ENCODE results near the gene CRYBB2.
"Not testable (repeated sequence)": the region's sequence is repeated elsewhere in the genome, so short reads cannot be mapped to it uniquely, and the experiment has no call there.

CRYBB2 gene

DNA sequence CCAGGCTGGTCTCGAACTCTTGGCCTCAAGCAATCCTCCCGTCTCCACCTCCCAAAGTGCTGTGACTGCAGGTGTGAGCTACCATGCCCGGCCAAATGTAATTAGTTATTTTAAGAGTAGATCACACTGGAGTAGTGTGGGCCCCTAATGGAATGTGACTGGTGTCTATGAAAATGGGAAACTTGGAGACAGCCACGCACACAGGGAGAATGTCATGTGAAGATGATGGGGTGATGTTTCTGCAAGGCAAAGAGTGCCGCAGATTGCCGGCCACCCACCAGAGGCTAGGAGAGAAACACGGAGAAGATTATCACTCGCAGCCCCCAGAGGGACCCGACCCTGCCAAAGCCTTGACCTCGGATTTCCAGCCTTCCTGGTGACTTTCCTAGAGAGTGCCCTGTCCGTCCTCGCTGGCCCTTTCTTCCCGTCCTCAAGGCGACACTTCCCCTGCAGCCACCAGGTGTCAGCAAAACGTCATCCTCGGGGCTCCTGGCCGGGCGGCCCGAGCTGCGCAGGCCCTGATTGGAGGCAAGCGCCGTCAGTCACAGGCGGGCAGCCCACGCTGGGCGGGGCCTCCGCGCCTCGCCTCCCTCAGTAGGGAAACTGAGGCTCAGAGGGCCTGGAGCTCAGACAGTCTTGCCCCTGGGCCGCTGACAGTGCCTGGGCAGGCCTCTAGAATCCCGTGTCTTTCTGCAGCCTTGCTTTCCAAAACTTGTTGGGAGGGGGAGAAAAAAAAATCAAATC lies 16.3 kb downstream of the CRYBB2 start:
- peak; percentile 80 for DNase-seq

- DNase-seq: no peak
Observed at GRCh38 chr22:25236417-25236816, 17.0 kb downstream of the CRYBB2 start.

GRCh38 chr22:25237503-25237902 lies 18.1 kb downstream of the CRYBB2 start:
- no peak for DNase-seq

DNA sequence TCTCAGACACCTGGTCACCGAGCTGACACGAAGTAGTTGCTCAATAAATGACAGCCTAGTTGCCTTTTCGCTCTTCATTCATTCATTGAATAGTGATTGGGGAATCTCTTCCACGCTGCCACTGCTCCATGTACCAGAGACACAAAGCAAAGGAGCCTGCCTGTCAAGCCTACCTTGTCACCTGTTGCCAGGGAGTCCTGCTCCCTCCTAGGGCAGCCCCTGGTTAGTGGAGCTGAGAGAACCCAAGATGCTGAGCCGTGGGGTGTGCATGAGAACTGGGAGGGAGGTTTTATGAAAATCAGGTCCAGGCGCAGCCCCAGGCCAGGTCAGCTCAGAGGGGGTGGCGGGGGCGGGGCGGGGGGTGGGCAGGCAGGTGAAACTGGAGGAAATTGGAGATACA lies 18.6 kb downstream of the CRYBB2 start:
- not testable (repeated sequence) for DNase-seq

GRCh38 chr22:25255169-25255568 lies 35.7 kb downstream of the CRYBB2 start:
- DNase-seq: not testable (repeated sequence)

GRCh38 chr22:25267567-25267966 lies 48.1 kb downstream of the CRYBB2 start:
- DNase-seq: not testable (repeated sequence)

DNA sequence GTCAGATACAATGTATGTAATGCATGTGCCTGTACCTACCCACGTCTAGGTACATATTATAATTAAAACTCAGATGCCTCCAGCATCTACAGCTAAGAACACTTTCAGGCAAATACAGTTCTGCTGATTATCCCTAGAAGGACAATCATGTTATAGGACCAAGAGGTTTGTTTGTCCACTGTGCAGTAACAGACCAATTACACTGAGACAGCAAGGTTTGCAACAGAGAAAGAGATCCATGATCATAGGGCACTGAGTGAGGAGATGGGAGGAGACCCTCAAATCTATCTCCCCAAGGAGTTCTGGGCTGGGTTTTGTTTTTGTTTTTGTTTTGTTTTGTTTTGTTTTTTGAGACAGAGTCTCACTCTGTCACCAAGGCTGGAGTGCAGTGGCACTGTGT lies 49.5 kb downstream of the CRYBB2 start:
- DNase-seq: not testable (repeated sequence)

DNA sequence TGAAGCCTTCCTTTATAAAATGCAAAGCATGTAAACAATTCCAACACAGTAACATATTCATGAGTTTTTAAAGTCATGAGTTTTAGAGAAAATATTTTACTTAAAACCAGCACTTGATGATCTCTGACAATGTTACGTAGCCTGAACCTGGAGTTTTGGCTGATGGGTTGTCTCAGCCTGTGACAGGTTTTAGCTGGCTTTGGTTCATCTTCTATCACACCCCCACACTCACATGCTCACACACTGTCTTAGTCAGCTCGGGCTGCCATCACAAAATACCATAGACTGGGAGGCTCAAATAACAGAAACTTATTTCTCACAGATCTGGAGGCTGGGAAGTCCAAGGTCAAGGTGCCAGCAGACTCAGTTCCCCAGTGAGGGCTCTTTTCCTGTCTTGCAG lies 50.6 kb downstream of the CRYBB2 start:
- DNase-seq: not testable (repeated sequence)

- not testable (repeated sequence) for DNase-seq
Observed at GRCh38 chr22:25273231-25273630, 53.8 kb downstream of the CRYBB2 start.

DNA sequence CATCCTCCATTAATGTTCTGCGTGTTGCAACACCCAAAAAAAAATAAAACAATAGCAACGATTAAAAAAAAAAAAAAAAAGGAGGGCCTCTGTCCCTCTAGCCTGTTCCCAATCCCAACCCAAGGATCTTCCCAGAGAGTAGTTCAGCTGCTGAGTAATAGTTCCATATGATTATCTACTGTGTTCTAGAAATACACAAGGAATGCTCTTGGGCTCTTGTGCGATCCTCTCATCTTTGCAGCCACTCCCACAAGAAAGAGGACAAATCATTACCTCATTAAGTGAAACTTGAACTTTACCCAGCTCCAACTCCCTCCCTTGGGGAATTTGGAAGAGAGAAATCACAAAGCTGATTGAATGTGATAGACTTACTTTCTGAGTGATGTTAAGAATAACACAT lies 54.5 kb downstream of the CRYBB2 start:
- DNase-seq: not testable (repeated sequence)

GRCh38 chr22:25280118-25280517 lies 60.7 kb downstream of the CRYBB2 start:
- DNase-seq: not testable (repeated sequence)

All from hematopoietic multipotent progenitor cell treated with erythropoietin and hydrocortisone succinate and interleukin-3 and kit ligand, for 6 days (in vitro differentiated cells).